BJ (cell line): ENCODE results near the gene LRRC23. TPM values are rescaled to one million over a fixed set of nuclear protein-coding genes. Genes with fewer than 3 reads are reported as not detected.

Experiments
- CTCF ChIA-PET: fragments of 350-600 bp; formaldehyde crosslinking; extraction: SDS; loops from one replicate; lab custom pipeline; 2021; ENCODE audit warnings: antibody characterized with exemption, inconsistent platforms; lab: Yijun Ruan, JAX
- POLR2A ChIA-PET: fragments of 300-600 bp; sonication (Branson Sonifier 250); formaldehyde crosslinking; extraction: SDS; loops from one replicate; lab custom pipeline; 2021; ENCODE audit warnings: antibody characterized with exemption; lab: Charles Lee
- DNase-seq: peaks from one replicate; pipeline ENCODE4 v3.0.0-alpha.2; 2011; ENCODE audit warnings: low read depth
- H3K27me3 ChIP-seq: 2 replicates; pipeline ENCODE4 v1.6.0; 2011; ENCODE audit warnings: low read length; ENCODE audit not compliant: control insufficient read depth, insufficient read depth
- H3K36me3 ChIP-seq: 2 replicates; pipeline ENCODE4 v1.5.1; 2011; ENCODE audit warnings: low read length; ENCODE audit not compliant: control insufficient read depth, insufficient read depth
- H3K4me3 ChIP-seq: 2 replicates; pipeline ENCODE4 v1.5.1; 2011; ENCODE audit warnings: low read depth, mild to moderate bottlenecking, control low read depth, low read length
- polyA plus RNA-seq: library from polyadenylated mRNA; depleted of rRNA; stranded (reverse); fragments of >200 nt; gene quantifications from 2 replicates; pipeline ENCODE4 v1.2.3, GENCODE V29; 2011
- TF ChIP-seq, protein P1 (sequence below): IDR thresholded peaks from 2 replicates; pipeline ENCODE4 v1.5.1; 2011; ENCODE audit warnings: low read depth, mild to moderate bottlenecking, control low read depth, inconsistent platforms, low read length, moderate library complexity; ENCODE audit not compliant: insufficient read depth

LRRC23 gene
- polyA plus RNA-seq, 1 experiment = 12.7 TPM

DNA sequence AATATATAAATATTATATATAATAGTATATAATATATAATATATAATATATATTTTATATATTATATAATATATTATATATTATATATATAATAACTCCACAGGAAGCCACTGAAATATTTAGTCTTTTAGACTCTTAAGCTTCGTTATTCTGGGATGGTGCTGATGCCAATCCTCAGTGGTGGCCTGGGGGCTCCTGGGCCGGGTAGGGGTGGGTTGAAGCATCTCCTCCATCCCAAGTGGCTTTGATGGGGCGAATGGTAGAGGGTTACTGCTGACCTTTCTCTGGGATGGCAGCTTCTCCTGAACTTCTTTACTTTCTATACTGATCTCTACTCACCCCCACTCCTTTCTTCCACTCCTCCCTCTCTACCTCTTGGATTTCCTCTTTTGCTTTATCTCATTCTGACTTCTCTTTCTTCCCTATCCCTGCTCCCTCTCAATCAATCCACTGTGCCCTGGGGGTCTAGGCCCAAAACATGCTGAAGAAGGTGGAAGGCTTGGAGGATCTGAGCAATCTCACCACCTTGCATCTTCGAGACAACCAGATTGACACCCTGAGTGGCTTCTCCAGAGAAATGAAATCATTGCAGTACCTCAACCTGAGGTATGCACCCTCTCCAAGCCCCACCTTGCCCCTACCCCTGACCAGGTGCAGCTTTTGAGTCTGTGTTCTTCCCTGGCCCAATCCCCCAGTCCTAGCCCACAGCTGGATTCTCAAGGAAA is 5.0 kb downstream of the LRRC23 start:
- DNase-seq = no peak
- CTCF ChIA-PET = interaction anchor here (0.7 to 0.9 kb wide), 3 partner anchors 15 to 37 kb away, joined by 3 read pairs; no protein-coding TSS in a partner anchor
- Histone ChIP-seq H3K36me3 (no peaks in the 10 kb centered on the region; the same call in 1 of the 2 replicates), H3K4me3 (no peak overlapping the region), H3K27me3 (no peaks in the 10 kb centered on the region)
- TF ChIP-seq, protein P1, sequence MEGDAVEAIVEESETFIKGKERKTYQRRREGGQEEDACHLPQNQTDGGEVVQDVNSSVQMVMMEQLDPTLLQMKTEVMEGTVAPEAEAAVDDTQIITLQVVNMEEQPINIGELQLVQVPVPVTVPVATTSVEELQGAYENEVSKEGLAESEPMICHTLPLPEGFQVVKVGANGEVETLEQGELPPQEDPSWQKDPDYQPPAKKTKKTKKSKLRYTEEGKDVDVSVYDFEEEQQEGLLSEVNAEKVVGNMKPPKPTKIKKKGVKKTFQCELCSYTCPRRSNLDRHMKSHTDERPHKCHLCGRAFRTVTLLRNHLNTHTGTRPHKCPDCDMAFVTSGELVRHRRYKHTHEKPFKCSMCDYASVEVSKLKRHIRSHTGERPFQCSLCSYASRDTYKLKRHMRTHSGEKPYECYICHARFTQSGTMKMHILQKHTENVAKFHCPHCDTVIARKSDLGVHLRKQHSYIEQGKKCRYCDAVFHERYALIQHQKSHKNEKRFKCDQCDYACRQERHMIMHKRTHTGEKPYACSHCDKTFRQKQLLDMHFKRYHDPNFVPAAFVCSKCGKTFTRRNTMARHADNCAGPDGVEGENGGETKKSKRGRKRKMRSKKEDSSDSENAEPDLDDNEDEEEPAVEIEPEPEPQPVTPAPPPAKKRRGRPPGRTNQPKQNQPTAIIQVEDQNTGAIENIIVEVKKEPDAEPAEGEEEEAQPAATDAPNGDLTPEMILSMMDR = no peak
- POLR2A ChIA-PET = no interaction called here

DNA sequence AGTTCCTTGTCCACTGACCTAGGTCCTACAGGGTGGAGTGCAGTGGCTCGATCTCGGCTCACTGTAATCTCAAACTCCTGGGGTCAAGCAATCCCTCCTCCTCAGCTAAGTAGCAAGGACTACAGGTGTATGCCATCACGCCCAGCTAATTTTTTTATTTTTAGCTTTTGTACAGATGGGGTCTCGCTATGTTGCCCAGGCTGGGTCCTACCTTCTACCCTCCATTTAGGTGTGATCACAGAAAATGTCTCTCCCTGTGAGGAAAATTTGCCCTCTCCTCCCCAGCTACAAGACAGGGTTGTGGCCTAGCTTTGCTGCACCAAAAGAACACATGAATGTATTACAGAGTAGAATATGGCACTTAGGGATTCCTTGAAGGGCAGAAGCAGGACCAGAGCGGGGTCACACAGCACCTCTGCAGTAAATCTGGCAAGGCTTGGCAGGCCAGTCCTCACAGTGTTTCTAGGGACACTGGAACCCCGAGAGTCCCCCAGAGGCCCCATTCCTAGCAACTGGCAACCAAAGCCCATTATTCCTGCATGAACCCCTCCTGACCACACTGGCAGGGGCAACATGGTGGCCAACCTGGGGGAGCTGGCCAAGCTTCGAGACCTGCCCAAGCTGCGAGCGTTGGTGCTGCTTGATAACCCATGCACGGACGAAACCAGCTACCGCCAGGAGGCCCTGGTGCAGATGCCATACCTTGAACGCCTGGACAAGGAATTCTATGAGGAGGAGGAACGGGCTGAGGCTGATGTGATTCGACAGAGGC is 7.7 kb downstream of the LRRC23 start:
- H3K27me3 ChIP-seq = no peaks in the 10 kb centered on the region
- POLR2A ChIA-PET = no interaction called here
- DNase-seq = no peak
- H3K4me3 ChIP-seq = no peak overlapping the region
- TF ChIP-seq, protein P1 = no peak
- CTCF ChIA-PET = interaction anchor here (0.6 to 3.2 kb wide), 9 partner anchors 12 to 159 kb away, joined by 3 to 11 read pairs (median 6); partner anchors contain the start of genes MLF2 and SPSB2
- H3K36me3 ChIP-seq = peaks cover 7% of the 10 kb centered on the region

DNA sequence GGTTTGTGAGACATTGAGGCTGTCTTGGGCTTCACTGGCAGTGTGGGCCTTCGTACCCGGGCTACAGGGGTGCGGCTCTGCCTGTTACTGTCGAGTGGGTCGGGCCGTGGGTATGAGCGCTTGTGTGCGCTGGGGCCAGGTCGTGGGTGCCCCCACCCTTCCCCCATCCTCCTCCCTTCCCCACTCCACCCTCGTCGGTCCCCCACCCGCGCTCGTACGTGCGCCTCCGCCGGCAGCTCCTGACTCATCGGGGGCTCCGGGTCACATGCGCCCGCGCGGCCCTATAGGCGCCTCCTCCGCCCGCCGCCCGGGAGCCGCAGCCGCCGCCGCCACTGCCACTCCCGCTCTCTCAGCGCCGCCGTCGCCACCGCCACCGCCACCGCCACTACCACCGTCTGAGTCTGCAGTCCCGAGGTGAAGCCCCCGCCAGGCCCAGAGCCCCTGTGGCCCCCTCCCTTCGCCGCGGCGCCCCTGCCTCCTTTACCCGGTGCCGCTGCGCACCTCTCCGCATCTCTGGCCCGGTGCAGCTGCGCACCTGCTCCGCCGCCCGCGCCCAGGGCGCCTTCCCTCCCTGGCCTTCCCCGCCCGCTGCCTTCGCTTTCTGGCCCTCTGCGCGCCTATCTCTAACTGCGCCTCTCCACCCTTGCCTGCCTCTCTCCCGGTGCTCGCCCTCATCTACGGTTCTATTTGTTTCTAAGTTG is 9.8 kb downstream of the LRRC23 start, which contains the start of gene ENO2:
Gene ENO2, plus strand, starts transcription at position 335 of the 701 bp plus-strand sequence. CDS start 1,253 bp downstream, outside the sequence.
- ChIA-PET POLR2A (interaction anchor here (0.6 kb wide), 2 partner anchors 11 to 20 kb away, joined by 4 to 8 read pairs; no protein-coding TSS in a partner anchor), CTCF (interaction anchor here (1.0 to 4.6 kb wide), 7 partner anchors 9 to 50 kb away, joined by 3 to 20 read pairs (median 6); partner anchors contain the start of genes SPSB2 and TPI1)
- H3K27me3 ChIP-seq = no peaks in the 10 kb centered on the region
- peaks cover 11% of the 10 kb centered on the region for H3K36me3 ChIP-seq
- no peak for DNase-seq
- H3K4me3 ChIP-seq = peak within 1 kb of the TSS; percentile 91
- TF ChIP-seq, protein P1 = no peak

DNA sequence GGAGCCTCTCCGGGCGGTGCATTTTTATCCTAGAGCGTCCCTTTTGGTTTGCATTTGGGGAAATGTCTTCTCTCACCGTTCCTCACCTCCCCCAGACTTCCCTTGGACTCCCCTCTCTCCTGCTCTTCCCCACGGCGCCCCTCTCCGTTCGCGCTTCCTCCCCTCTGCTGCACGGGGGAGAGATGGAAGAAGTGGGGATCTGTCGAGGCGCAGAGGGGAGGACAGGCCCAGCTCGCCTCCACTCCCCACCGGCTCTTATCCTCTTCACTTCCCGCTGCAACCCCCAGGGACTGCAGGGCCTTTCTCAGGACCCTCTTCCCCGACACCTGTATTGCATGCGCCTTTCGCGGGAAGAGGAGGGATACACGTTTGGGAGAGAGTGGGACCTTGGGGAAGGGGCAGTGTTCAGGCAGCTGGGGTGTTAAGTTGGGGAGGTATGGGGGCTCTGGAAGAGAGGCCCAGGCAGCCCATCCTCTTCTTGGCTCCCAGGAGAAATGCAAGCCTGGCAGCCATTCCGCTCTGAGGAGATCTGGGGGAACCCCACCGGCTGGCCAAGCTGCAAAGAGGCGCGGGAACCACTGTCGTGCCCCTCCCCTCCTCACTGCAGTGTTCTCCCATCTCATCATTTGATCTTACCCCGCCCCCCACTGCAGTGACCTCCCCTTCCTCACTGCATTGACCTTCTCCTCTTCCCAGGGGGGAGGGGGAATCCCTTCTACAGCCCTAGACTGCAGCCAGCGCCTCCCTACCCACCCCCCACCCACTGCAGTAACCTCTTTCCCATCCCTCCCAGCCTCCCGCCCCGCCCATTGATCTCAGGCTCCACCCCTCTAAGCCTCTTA is 10.5 kb downstream of the LRRC23 start:
- H3K36me3 ChIP-seq = peaks cover 11% of the 10 kb centered on the region
- peak overlapping the region; percentile 91 for H3K4me3 ChIP-seq
- H3K27me3 ChIP-seq = no peaks in the 10 kb centered on the region
- TF ChIP-seq, protein P1 = no peak
- DNase-seq = no peak
- POLR2A ChIA-PET = interaction anchor here (0.6 kb wide), 1 partner anchor 20 kb away, joined by 8 read pairs; no protein-coding TSS in a partner anchor
- CTCF ChIA-PET = interaction anchor here (1.0 to 4.6 kb wide), 7 partner anchors 8 to 50 kb away, joined by 3 to 20 read pairs (median 6); partner anchors contain the start of genes SPSB2 and TPI1
